ENCODE data around the gene DCTD. TPM values are rescaled to one million over a fixed set of nuclear protein-coding genes. Genes with fewer than 3 reads are reported as not detected.

The DCTD gene
- total RNA-seq, 4 donors from 2014 or later, result 43.3 to 79.0 (median 53.1) TPM

DNA sequence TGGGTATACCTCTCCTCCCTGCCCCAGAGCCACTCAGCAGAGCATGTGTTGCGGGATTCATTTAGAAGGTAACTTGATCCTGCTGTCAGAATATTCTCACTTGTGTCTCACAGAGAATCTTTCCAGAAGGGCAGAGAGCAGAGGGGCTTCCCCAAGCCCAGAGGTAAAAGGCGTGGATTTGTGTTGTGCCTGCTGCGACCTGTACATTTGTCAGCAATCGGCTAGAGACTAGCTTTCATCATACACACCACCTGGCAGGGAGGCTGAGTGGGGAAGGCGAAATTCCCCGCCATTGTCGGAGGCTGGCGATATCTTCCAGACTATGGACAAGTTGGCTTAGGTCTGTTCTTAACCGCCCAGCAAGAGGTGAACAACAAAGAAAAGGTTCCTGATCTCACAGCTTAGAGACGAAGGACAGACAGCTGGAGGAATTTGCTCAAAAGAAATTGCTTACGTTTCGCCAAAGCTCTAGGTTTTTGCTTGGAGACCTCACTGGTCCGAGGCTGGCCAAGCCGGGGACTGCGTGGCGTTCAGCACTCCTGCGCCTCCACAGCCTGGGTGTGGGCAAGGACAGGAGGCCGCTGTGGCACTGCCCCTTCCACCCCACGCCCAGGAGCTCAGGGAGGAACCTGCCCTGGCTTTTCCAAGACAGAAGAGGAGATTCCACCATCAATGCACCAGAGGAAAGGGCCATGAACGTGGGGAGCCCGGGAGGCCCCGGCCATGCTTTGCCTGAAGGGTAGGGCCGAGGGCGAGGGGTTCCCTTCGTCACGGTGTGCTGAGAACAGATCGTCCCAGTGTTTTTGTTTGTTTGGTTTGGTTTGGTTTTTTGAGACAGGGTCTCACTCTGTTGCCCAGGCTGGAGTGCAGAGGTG is 69.4 kb downstream of the DCTD start:
- no peak for DNase-seq (ENCODE audit: low spot score)

DNA sequence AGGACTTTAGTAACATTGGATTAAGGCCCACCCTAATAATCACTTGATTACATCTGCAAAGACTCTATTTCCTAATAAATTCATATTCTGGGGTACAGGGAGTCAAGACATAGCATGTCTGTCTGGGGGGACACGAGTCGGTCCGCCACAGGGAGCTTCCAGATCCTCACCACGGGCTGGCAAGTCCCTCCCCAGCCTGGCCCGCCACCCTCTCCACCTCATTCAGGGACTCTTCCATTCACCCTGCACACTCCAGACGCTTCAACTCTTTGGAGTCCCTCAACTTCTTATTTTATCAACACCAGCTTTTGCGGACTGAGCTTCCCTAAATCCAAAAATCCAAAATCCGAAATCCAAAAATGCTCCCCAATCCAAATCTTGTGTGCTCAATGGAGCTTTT is 71.2 kb downstream of the DCTD start:
- TF ChIP-seq, protein P1, sequence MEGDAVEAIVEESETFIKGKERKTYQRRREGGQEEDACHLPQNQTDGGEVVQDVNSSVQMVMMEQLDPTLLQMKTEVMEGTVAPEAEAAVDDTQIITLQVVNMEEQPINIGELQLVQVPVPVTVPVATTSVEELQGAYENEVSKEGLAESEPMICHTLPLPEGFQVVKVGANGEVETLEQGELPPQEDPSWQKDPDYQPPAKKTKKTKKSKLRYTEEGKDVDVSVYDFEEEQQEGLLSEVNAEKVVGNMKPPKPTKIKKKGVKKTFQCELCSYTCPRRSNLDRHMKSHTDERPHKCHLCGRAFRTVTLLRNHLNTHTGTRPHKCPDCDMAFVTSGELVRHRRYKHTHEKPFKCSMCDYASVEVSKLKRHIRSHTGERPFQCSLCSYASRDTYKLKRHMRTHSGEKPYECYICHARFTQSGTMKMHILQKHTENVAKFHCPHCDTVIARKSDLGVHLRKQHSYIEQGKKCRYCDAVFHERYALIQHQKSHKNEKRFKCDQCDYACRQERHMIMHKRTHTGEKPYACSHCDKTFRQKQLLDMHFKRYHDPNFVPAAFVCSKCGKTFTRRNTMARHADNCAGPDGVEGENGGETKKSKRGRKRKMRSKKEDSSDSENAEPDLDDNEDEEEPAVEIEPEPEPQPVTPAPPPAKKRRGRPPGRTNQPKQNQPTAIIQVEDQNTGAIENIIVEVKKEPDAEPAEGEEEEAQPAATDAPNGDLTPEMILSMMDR (IDR thresholded peaks at IDR 0.05), result no peak
- DNase-seq (ENCODE audit: low spot score) (no peak), ATAC-seq (ENCODE audit: low FRiP score) (no peak)

More for the DNA sequence above, 69.4 kb downstream of the DCTD start:
- no peak for ATAC-seq (ENCODE audit: low FRiP score)
- TF ChIP-seq, protein P1 (IDR thresholded peaks at IDR 0.05), result no peak

DNA sequence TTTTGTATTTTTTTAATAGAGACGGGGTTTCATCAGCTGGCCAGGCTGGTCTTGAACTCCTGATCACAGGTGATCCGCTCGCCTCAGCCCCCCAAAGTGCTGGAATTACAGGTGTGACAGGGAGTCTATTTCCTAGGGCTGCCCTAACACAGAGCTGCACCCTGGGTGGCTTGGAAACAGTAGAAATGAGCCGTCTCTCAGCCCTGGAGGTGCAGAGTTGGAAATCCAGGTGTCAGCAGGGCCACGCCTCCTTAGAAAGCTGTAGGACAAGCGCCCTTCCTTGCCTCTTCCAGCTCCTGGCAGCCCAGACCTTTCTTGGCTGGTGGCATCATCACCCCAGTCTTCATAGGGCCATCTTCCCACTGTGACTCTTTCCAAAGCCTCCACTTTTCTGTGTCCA is 71.6 kb downstream of the DCTD start:
- TF ChIP-seq, protein P1 (IDR thresholded peaks at IDR 0.05), result no peak
- DNase-seq (ENCODE audit: low spot score), result no peak
- no peak for ATAC-seq (ENCODE audit: low FRiP score)

DNA sequence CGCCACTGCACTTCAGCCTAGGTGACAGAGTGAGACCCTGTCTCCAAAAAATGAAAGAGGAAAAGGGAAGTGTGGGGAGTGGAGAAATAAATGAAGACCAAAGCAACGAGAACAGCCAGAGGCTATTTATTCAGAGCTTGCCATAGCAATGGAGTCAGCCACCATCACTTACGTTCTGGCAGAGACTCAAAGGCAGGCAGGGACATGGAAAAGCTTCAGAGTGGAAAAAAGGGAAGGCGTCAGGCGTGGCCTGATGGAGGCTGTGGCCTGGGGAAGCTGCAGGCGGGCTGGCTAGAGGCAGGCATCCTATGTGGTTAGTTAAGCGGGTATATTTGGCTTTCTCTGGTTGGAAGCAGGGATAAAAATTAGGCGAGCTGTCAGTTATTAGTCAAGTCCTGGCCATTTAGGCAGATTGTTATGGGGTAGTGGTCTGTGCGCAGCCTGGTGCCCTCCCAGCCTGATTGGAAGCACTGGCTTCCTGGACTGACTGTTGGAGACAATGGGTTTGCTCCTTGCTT is 73.3 kb downstream of the DCTD start:
- ATAC-seq (ENCODE audit: low FRiP score) (no peak), DNase-seq (ENCODE audit: low spot score) (no peak)
- TF ChIP-seq, protein P1 (IDR thresholded peaks at IDR 0.05), result no peak

DNA sequence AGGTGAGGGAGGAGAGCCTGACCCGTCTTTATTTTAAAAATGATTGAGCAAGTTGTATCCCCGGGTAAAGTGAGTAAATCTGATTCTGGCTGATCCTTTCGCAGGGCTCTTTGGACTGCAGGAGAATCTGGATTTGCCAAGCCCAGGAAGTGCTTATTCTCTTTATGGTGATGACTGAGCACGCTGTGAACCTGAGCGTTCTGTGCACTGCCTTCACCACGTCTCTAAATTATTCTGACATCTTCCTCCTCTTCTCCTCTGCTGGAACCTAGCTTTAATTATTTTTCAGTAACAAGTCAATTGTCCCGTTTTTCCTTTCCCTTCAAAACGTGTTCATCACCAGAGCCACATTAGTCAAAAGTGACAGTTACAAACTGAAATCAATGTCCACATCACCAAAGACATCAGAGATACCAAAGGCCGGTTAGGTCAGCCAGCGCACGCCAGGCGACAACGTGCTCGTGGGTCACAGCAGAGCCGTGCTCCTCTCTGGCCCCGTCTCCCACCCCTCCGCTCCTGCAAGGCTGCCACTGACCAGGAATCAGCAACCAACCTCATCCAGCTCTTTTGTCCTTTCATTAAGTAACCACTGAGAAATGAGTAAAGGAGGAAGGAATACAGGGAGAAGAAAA is 74.3 kb downstream of the DCTD start:
- ATAC-seq (ENCODE audit: low FRiP score) (no peak), DNase-seq (ENCODE audit: low spot score) (no peak)
- TF ChIP-seq, protein P1 (IDR thresholded peaks at IDR 0.05), result no peak

DNA sequence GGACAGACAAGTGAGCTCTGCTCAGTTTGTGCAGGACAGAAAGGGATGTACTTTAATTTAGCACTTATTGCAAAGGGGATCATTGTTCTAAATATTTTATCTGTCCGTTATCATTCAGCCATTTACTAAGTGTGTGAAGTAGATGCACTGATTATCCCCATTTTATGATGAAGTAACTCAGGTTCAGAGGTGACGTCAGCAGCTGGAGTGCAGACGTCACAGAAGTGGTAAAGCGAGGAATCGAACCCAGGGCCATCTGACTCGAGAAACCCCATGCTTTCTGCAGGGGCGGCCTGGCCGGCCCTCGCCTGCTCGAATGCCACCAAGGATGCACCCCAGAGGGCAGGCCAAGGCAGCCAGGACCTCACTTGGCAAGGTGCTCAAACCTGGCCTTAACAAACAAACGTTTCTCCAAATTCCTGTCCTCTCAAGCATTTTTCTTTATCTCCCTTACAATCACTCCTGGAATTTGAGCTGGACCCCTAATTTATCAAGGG is 75.0 kb downstream of the DCTD start:
- ATAC-seq (ENCODE audit: low FRiP score), result no peak
- TF ChIP-seq, protein P1 (IDR thresholded peaks at IDR 0.05), result no peak
- DNase-seq (ENCODE audit: low spot score), result no peak

Measured in omental fat pad (tissue), 4 donors.